Parathyroid adenoma (tissue), 2 donors: Measurements from ENCODE around the gene IFNGR1.

Experiments used
- H2AFZ ChIP-seq: fragments of 300-600 bp; sonication (generic); one replicate; pipeline ENCODE4 v1.7.0; 2017; ENCODE audit warnings: antibody characterized with exemption, mild to moderate bottlenecking
- H3K27ac ChIP-seq: fragments of 300-600 bp; sonication (generic); one replicate; pipeline ENCODE4 v1.7.0; 2017
- H3K27me3 ChIP-seq: fragments of 300-600 bp; sonication (generic); one replicate; pipeline ENCODE4 v1.7.0; 2017; ENCODE audit warnings: low read length; ENCODE audit not compliant: control insufficient read depth, insufficient read depth
- H3K36me3 ChIP-seq: fragments of 300-600 bp; sonication (generic); one replicate; pipeline ENCODE4 v1.7.0; 2017; ENCODE audit warnings: low read length; ENCODE audit not compliant: control insufficient read depth, insufficient read depth
- H3K4me1 ChIP-seq: fragments of 300-600 bp; sonication (generic); one replicate; pipeline ENCODE4 v1.7.0; 2017; ENCODE audit warnings: control low read depth
- H3K4me2 ChIP-seq: fragments of 300-600 bp; sonication (generic); one replicate; pipeline ENCODE4 v1.7.0; 2017; ENCODE audit warnings: low read length
- H3K4me3 ChIP-seq: fragments of 300-600 bp; sonication (generic); one replicate; pipeline ENCODE4 v1.7.0; 2017; ENCODE audit warnings: low read depth, low read length
- H3K79me2 ChIP-seq: fragments of 300-600 bp; sonication (generic); one replicate; pipeline ENCODE4 v1.7.0; 2017; ENCODE audit warnings: control low read depth
- H3K9ac ChIP-seq: fragments of 300-600 bp; sonication (generic); one replicate; pipeline ENCODE4 v1.7.0; 2017; ENCODE audit warnings: mild to moderate bottlenecking
- H3K9me3 ChIP-seq: fragments of 300-600 bp; sonication (generic); one replicate; pipeline ENCODE4 v1.7.0; 2017; ENCODE audit warnings: low read length; ENCODE audit not compliant: control insufficient read depth
- CTCF ChIP-seq: fragments of 300-600 bp; sonication (generic); IDR thresholded peaks from one replicate; pipeline ENCODE4 v1.7.0; 2017; ENCODE audit warnings: antibody characterized with exemption, mild to moderate bottlenecking
- donor health status: primary hyperparathyroidism.

IFNGR1 gene

DNA sequence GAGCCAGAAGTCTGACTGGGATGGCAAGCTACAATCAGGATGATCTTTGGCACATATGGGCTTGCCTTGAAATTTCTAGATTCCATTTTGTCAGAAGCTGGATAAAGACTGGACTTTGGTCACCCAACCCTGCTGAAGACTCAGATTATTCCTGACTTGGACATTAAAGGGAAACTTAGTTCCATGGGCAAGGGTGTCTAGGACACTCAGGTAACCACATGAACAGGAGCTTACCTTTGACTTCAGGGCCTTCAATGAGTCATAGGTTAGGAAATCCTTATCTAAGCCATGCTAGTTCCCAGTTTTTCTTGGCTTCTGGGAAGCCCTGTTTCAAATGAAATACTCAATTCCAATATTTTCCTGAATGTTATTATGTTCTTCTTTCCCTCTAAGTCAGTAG, 28.5 kb upstream of the IFNGR1 start:
- H2AFZ ChIP-seq: no peak overlapping the region
- no peaks in the 10 kb centered on the region for H3K4me1 ChIP-seq
- H3K27ac ChIP-seq: no peak overlapping the region
- TF ChIP-seq CTCF: no peak
- no peaks in the 10 kb centered on the region for H3K27me3 ChIP-seq
- H3K79me2 ChIP-seq: no peaks in the 10 kb centered on the region
- no peak overlapping the region for H3K4me3 ChIP-seq
- no peaks in the 10 kb centered on the region for H3K36me3 ChIP-seq
- H3K4me2 ChIP-seq: no peak overlapping the region
- H3K9ac ChIP-seq: no peak overlapping the region
- no peaks in the 10 kb centered on the region for H3K9me3 ChIP-seq

- H3K27me3 ChIP-seq: no peaks in the 10 kb centered on the region
- no peak overlapping the region for H3K4me3 ChIP-seq
- no peaks in the 10 kb centered on the region for H3K9me3 ChIP-seq
- no peaks in the 10 kb centered on the region for H3K4me1 ChIP-seq
- H3K36me3 ChIP-seq: no peaks in the 10 kb centered on the region
- no peak overlapping the region for H3K4me2 ChIP-seq
- H3K9ac ChIP-seq: no peak overlapping the region
- no peaks in the 10 kb centered on the region for H3K79me2 ChIP-seq
- no peak overlapping the region for H3K27ac ChIP-seq
- no peak for TF ChIP-seq CTCF
- H2AFZ ChIP-seq: no peak overlapping the region
These were observed 27.6 kb upstream of the IFNGR1 start for GRCh38 chr6:137246791-137247202.

DNA sequence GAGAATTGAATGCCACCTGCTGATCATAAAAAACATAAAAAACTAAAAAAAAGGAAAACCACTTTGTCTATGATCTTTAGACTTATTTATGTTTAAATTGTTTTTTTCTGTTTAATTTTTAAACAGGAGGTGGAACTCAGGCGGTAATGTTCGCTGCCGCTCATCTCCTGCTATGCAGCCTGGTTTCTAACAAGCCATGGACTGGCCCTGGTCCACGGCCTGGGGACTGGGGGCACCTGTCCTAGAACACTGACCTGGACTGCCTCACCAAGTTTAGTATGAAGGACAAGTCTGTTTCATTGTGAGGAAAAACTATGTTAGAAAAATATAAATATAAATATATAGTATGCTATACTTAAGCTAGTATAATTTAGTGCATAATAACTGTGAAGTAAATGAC, 27.0 kb upstream of the IFNGR1 start:
- no peak for TF ChIP-seq CTCF
- H3K9ac ChIP-seq: no peak overlapping the region
- H3K27me3 ChIP-seq: no peaks in the 10 kb centered on the region
- no peak overlapping the region for H3K4me3 ChIP-seq
- H3K27ac ChIP-seq: no peak overlapping the region
- no peaks in the 10 kb centered on the region for H3K9me3 ChIP-seq
- H3K4me2 ChIP-seq: no peak overlapping the region
- no peaks in the 10 kb centered on the region for H3K4me1 ChIP-seq
- H3K79me2 ChIP-seq: no peaks in the 10 kb centered on the region
- H3K36me3 ChIP-seq: no peaks in the 10 kb centered on the region
- no peak overlapping the region for H2AFZ ChIP-seq

- Histone ChIP-seq H3K4me2 (no peak overlapping the region), H3K4me3 (no peak overlapping the region), H3K27ac (no peak overlapping the region), H3K79me2 (no peaks in the 10 kb centered on the region), H3K27me3 (no peaks in the 10 kb centered on the region), H3K36me3 (no peaks in the 10 kb centered on the region), H3K9me3 (no peaks in the 10 kb centered on the region), H2AFZ (peak overlapping the region; percentile 14), H3K9ac (no peak overlapping the region), H3K4me1 (no peaks in the 10 kb centered on the region)
- TF ChIP-seq CTCF: no peak
These were observed 22.4 kb upstream of the IFNGR1 start for GRCh38 chr6:137241481-137242038.

- Histone ChIP-seq H3K4me1 (no peaks in the 10 kb centered on the region), H3K9ac (no peak overlapping the region), H3K36me3 (no peaks in the 10 kb centered on the region), H3K27ac (no peak overlapping the region), H3K27me3 (no peaks in the 10 kb centered on the region), H2AFZ (no peak overlapping the region), H3K4me3 (no peak overlapping the region), H3K9me3 (no peaks in the 10 kb centered on the region), H3K4me2 (no peak overlapping the region), H3K79me2 (no peaks in the 10 kb centered on the region)
- TF ChIP-seq CTCF: no peak
These were observed 21.0 kb upstream of the IFNGR1 start for GRCh38 chr6:137240168-137240567.
